CD4-positive, CD25-positive, alpha-beta regulatory T cell (primary cell): Measurements from ENCODE around the gene NR1I3. TPM values are rescaled to one million over a fixed set of nuclear protein-coding genes. Genes with fewer than 3 reads are reported as not detected.
A peak's percentile ranks its signal among the peaks of the same experiment; 100 is the strongest.
"Not testable (repeated sequence)": the region's sequence is repeated elsewhere in the genome, so short reads cannot be mapped to it uniquely, and the experiment has no call there.

Experiments used
- ATAC-seq, 2 donors: fragments of 150-1000 bp; cut with Tn5 transposase; one replicate each; pipeline ENCODE4 v1.10.0; 2021; ENCODE audit warnings: low read depth in 2 of 2, moderate number of reproducible peaks in 2 of 2, moderate library complexity in 1 of 2
- DNase-seq, 3 donors: peaks; one replicate each; pipeline versions ENCODE4 v3.0.0 to v3.0.0-alpha.2; 2012 to 2022; ENCODE audit warnings: mixed read lengths in 1 of 3
- H3K27ac ChIP-seq: one replicate; pipeline ENCODE4 v1.7.0; 2013; ENCODE audit warnings: mild to moderate bottlenecking, low read length; ENCODE audit not compliant: insufficient read depth, poor library complexity, severe bottlenecking
- H3K27me3 ChIP-seq: one replicate; pipeline ENCODE4 v1.7.0; 2013; ENCODE audit warnings: low read length; ENCODE audit not compliant: control insufficient read depth, insufficient read depth
- H3K36me3 ChIP-seq: one replicate; pipeline ENCODE4 v1.7.0; 2013; ENCODE audit warnings: mild to moderate bottlenecking, low read length, moderate library complexity; ENCODE audit not compliant: control insufficient read depth, insufficient read depth
- H3K4me1 ChIP-seq: 2 replicates; pipeline ENCODE4 v1.7.0; 2013; ENCODE audit warnings: mild to moderate bottlenecking, low read length; ENCODE audit not compliant: insufficient read depth, control insufficient read depth, poor library complexity, severe bottlenecking
- H3K4me3 ChIP-seq: one replicate; pipeline ENCODE4 v1.7.0; 2013; ENCODE audit warnings: low read depth, mild to moderate bottlenecking, low read length, moderate library complexity
- H3K9me3 ChIP-seq, 2 experiments: 1 replicate in 1 of 2; 2 replicates in 1 of 2; pipeline ENCODE4 v1.7.0; 2013; ENCODE audit warnings: low read length in 2 of 2, mild to moderate bottlenecking in 1 of 2, moderate library complexity in 1 of 2; ENCODE audit not compliant: control insufficient read depth in 2 of 2
- H3K27ac Mint-ChIP-seq, 3 donors: one replicate each; pipeline ENCODE4 v1.8.0; 2020 to 2022; ENCODE audit warnings: mild to moderate bottlenecking in 3 of 3, mixed read lengths in 3 of 3, moderate library complexity in 2 of 3
- H3K27me3 Mint-ChIP-seq: one replicate; pipeline ENCODE4 v1.8.0; 2022; ENCODE audit warnings: mild to moderate bottlenecking, mixed read lengths
- H3K36me3 Mint-ChIP-seq: one replicate; pipeline ENCODE4 v1.8.0; 2020; ENCODE audit warnings: mixed read lengths
- H3K4me1 Mint-ChIP-seq, 4 donors: one replicate each; pipeline ENCODE4 v1.8.0; 2020 to 2022; ENCODE audit warnings: mixed read lengths in 4 of 4, mild to moderate bottlenecking in 1 of 4
- H3K4me3 Mint-ChIP-seq, 4 donors: one replicate each; pipeline ENCODE4 v1.8.0; 2020 to 2022; ENCODE audit warnings: mild to moderate bottlenecking in 4 of 4, mixed read lengths in 4 of 4, moderate library complexity in 3 of 4
- H3K9me3 Mint-ChIP-seq, 7 donors: one replicate each; pipeline ENCODE4 v1.8.0; 2020 to 2022; ENCODE audit warnings: mixed read lengths in 7 of 7, mild to moderate bottlenecking in 3 of 7, moderate library complexity in 2 of 7
- polyA plus RNA-seq, 4 donors: library from polyadenylated mRNA; unstranded; fragments of 300-500 nt; fragmentation: Illumina TruSeq; gene quantifications; one replicate each; pipeline ENCODE4 v1.2.3, GENCODE V29; 2021
- total RNA-seq: library from RNA; stranded (reverse); gene quantifications from one replicate; pipeline ENCODE4 v1.2.3, GENCODE V29; 2022

NR1I3 gene
- total and polyA plus RNA-seq, 5 donors from 2014 or later, result 0.21 TPM; not detected in 4

DNA sequence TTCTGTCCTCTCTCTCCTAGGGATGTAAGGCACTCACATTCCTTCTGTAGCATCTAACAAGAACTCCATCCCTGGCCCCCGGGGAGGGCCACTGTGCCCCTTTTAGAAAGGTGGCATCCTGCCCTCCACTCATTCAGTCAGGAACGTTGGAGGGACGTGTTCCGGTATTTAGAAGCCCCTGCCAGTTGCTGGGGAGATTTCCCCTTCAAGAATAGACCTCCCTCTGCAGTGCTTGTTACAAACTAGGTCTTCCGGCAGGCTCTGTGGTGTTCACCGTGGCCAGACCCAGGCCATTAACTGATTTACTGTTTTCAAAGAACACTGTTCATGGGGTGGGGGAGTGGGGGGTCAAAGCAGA lies 21.3 kb upstream of the NR1I3 start:
- Histone ChIP-seq H3K4me1 (peaks cover 13% of the 10 kb centered on the region), H3K9me3 (peaks cover 13 to 17% of the 10 kb centered on the region in 2 experiments), H3K36me3 (no peaks in the 10 kb centered on the region), H3K4me3 (no peak overlapping the region), H3K27me3 (peaks cover 31% of the 10 kb centered on the region), H3K27ac (no peak overlapping the region)
- H3K4me3 Mint-ChIP-seq, result peak overlapping the region in 2 of 4 donors; percentile 70 to 71
- no peak for DNase-seq
- no peak overlapping the region for H3K27ac Mint-ChIP-seq
- peaks cover 4% of the 10 kb centered on the region for H3K36me3 Mint-ChIP-seq
- ATAC-seq, result no peak
- peaks cover 75% of the 10 kb centered on the region for H3K27me3 Mint-ChIP-seq
- H3K9me3 Mint-ChIP-seq, result peaks cover 0 to 23% (median 10%) of the 10 kb centered on the region in 7 donors
- H3K4me1 Mint-ChIP-seq, result peaks cover 0 to 18% (median 7%) of the 10 kb centered on the region in 4 donors

DNA sequence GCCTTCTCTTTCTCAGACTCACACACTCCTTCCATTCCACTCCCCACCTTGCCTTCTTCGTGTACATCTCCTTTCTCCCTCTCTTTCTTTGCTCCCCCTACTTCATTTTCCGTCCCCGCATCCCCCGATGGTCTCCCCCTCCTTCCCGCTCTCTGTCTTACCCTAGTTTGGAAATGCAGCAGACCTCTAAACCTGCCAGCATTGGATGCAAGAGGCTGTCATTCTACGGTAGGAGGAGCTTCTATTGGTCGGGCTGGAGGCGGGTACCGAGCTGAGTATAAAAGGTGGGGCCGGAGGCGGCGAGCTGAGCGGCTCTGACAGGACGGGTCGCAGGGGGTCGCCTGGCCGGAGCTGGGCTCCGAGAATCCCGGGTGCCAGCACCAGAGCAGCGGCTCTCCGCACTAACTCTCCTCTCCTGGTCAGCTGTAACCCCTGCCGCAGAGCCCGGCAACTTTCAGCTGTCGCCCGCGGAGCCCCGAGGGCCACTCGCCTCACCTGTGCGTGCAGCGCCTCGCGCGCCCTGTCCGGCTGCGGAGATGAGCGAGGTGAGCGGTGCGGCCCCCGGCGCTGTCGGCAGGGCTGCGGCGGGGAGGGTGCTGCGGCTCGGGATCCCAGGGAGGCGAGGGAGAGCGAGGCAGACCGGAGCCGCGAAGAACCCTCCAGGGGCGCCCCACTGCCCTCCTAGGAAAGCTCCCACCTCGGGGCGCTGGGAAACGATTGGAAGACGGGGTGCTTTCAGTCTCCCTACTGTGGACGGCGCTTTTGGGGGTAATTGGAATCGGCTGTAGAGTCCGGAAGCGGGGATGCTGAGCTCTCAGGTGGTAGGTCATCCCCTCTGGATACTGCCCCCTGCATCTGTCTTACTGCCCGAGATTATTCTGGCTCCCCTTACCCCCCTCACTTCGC lies 20.7 kb upstream of the NR1I3 start, which contains the start of gene PCP4L1:
Gene PCP4L1, plus strand, starts transcription at position 307 of the 906 bp plus-strand sequence. Its CDS starts 230 bp downstream, at position 537.
- peaks cover 31% of the 10 kb centered on the region for H3K27me3 ChIP-seq
- peaks cover 0 to 18% (median 7%) of the 10 kb centered on the region in 4 donors for H3K4me1 Mint-ChIP-seq
- DNase-seq (peak in 2 of 3 donors; percentile 20 to 56), ATAC-seq (peak; percentile 43 to 53)
- no peak within 1 kb of the TSS for H3K27ac Mint-ChIP-seq
- peaks cover 13% of the 10 kb centered on the region for H3K4me1 ChIP-seq
- H3K4me3 Mint-ChIP-seq, result peak within 1 kb of the TSS in 3 of 4 donors; percentile 71 to 88 (median 81)
- no peak within 1 kb of the TSS for H3K27ac ChIP-seq
- H3K9me3 ChIP-seq, result peaks cover 13 to 17% of the 10 kb centered on the region in 2 experiments
- H3K27me3 Mint-ChIP-seq, result peaks cover 76% of the 10 kb centered on the region
- H3K9me3 Mint-ChIP-seq, result peaks cover 0 to 23% (median 10%) of the 10 kb centered on the region in 7 donors
- H3K36me3 ChIP-seq, result no peaks in the 10 kb centered on the region
- no peak within 1 kb of the TSS for H3K4me3 ChIP-seq
- H3K36me3 Mint-ChIP-seq, result peaks cover 4% of the 10 kb centered on the region

DNA sequence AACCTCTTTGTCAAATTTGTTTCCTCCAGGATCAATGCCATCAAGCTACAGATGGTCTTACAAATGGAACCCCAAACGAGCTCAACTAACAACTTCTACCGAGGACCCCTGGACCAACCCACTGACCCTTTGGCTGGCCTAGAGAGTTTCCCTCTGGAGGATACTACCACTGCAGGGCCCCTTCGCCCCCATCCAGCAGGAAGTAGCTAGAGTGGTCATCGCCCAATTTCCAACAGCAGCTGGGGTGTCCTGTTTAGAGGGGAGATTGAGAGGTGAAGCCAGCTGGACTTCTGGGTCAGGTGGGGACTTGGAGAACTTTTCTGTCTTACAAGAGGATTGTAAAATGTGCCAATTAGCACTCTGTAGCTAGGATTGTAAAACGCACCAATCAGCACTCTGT lies 19.1 kb upstream of the NR1I3 start:
- not testable (repeated sequence) for H3K27ac Mint-ChIP-seq

DNA sequence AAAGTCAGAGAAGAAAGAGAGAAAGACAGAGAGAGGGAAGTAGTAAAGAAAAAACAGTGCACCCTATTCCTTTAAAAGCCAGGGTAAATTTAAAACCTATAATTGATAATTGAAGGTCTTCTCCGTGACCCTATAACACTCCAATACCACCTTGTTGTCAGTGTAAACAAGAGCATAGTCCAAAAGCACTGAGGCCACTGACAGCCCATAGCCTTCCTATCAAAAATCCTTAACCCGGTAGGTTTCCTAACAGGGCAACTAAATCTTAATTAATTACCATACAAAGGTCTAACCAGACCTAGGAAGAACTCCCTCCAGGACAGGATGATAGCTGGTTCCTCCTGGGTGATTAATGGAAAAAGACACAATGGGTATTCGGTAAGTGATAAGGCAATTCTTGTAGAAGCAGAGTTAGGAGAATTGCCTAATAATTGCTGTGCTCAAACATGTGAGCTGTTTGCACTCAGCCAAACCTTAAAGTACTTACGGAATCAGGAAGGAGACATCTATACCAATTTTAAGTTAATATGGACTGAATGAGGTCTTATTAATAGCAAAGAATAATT lies 18.0 kb upstream of the NR1I3 start:
- not testable (repeated sequence) for H3K4me3 Mint-ChIP-seq, H3K36me3 Mint-ChIP-seq, H3K4me3 ChIP-seq, H3K36me3 ChIP-seq, DNase-seq, H3K27ac ChIP-seq, ATAC-seq, H3K27ac Mint-ChIP-seq
- Histone ChIP-seq H3K4me1 (peaks cover 13% of the 10 kb centered on the region), H3K27me3 (peaks cover 23% of the 10 kb centered on the region), H3K9me3 (peaks cover 13 to 17% of the 10 kb centered on the region in 2 experiments)
- Mint-ChIP-seq H3K9me3 (peaks cover 0 to 23% (median 10%) of the 10 kb centered on the region in 7 donors), H3K4me1 (peaks cover 0 to 15% (median 7%) of the 10 kb centered on the region in 4 donors), H3K27me3 (peaks cover 73% of the 10 kb centered on the region)

More for the DNA sequence above, 19.1 kb upstream of the NR1I3 start:
- H3K36me3 Mint-ChIP-seq, H3K4me3 ChIP-seq, H3K36me3 ChIP-seq, DNase-seq, H3K27ac ChIP-seq, H3K4me3 Mint-ChIP-seq, ATAC-seq: not testable (repeated sequence)
- H3K4me1 ChIP-seq, result peaks cover 13% of the 10 kb centered on the region
- Mint-ChIP-seq H3K9me3 (peaks cover 0 to 23% (median 10%) of the 10 kb centered on the region in 7 donors), H3K4me1 (peaks cover 0 to 18% (median 7%) of the 10 kb centered on the region in 4 donors), H3K27me3 (peaks cover 72% of the 10 kb centered on the region)
- peaks cover 13 to 17% of the 10 kb centered on the region in 2 experiments for H3K9me3 ChIP-seq
- H3K27me3 ChIP-seq, result peaks cover 31% of the 10 kb centered on the region

DNA sequence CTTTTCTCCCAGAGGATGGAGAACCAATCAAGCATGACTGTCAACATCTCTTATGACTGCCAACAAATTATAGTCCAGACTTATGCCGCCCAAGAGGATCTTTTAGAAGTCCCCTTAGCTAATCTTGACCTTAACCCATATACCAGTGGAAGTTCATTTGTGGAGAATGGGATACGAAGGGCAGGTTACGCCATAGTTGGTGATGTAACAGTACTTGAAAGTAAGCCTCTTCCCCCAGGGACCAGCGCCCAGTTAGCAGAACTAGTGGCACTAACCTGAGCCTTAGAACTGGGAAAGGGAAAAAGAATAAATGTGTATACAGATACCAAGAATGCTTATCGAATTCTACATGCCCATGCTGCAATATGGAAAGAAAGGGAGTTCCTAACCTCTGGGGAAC lies 17.3 kb upstream of the NR1I3 start:
- H3K27me3 Mint-ChIP-seq, result peaks cover 70% of the 10 kb centered on the region
- not testable (repeated sequence) for H3K36me3 Mint-ChIP-seq

DNA sequence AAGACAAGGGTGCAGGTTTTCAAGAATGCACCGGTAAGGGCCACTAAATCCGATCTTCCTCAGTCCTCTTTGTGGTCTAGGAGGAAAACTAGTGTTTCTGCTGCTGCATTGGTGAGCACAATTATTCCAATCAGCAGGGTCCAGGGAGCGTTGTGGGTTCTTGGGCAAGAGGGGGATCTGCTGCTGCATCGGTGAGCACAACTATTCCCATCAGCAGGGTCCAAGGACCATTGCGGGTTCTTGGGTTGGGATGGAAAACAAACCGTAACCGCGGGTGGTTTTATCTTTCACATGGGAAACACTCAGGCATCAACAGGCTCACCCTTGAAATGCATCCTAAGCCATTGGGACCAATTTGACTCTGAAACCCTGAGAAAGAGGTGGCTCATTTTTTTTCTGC lies 13.6 kb upstream of the NR1I3 start:
- Histone ChIP-seq H3K4me3 (no peak overlapping the region), H3K27ac (no peak overlapping the region), H3K9me3 (peaks cover 3 to 5% of the 10 kb centered on the region in 2 experiments), H3K36me3 (no peaks in the 10 kb centered on the region), H3K4me1 (no peaks in the 10 kb centered on the region), H3K27me3 (no peaks in the 10 kb centered on the region)
- Mint-ChIP-seq H3K4me1 (no peaks in the 10 kb centered on the region), H3K27ac (no peak overlapping the region), H3K27me3 (peaks cover 32% of the 10 kb centered on the region), H3K36me3 (no peaks in the 10 kb centered on the region), H3K4me3 (no peak overlapping the region), H3K9me3 (peaks cover 0 to 10% (median 4%) of the 10 kb centered on the region in 7 donors)
- no peak for ATAC-seq
- DNase-seq, result no peak

More for the DNA sequence above, 17.3 kb upstream of the NR1I3 start:
- Histone ChIP-seq H3K27me3 (peaks cover 18% of the 10 kb centered on the region), H3K4me1 (peaks cover 13% of the 10 kb centered on the region), H3K9me3 (peaks cover 13 to 17% of the 10 kb centered on the region in 2 experiments)
- H3K27ac ChIP-seq, H3K27ac Mint-ChIP-seq, H3K4me3 ChIP-seq, H3K4me3 Mint-ChIP-seq, DNase-seq, H3K36me3 ChIP-seq, ATAC-seq: not testable (repeated sequence)
- H3K4me1 Mint-ChIP-seq, result peaks cover 0 to 15% (median 7%) of the 10 kb centered on the region in 4 donors
- H3K9me3 Mint-ChIP-seq, result peaks cover 0 to 23% (median 10%) of the 10 kb centered on the region in 7 donors

DNA sequence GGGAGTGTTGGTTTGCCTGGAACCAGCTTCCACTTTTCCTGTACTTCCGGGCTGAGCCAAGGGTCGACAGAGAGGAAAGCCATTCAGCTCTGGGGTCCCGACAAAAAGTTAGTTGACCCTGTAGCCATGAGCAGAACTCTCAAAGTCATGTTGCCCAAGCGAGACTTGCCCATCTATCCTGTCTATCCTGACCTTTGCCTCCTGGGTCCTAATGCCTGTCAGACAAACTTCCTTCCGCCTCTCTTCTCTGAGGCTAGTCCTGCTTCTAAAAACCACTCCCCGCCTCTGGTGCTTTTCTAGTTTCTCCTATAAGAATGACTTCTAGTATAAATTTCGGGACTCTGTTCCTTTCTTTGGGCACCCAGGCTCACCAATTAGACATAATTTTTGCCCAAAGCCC lies 12.8 kb upstream of the NR1I3 start:
- Histone ChIP-seq H3K4me3 (no peak overlapping the region), H3K36me3 (no peaks in the 10 kb centered on the region), H3K27ac (no peak overlapping the region), H3K9me3 (no peaks in the 10 kb centered on the region), H3K4me1 (no peaks in the 10 kb centered on the region), H3K27me3 (no peaks in the 10 kb centered on the region)
- DNase-seq (no peak), ATAC-seq (no peak)
- Mint-ChIP-seq H3K36me3 (no peaks in the 10 kb centered on the region), H3K4me3 (no peak overlapping the region), H3K27ac (no peak overlapping the region), H3K9me3 (peaks cover 0 to 7% (median 4%) of the 10 kb centered on the region in 7 donors), H3K27me3 (peaks cover 26% of the 10 kb centered on the region), H3K4me1 (no peaks in the 10 kb centered on the region)
